ENCODE measurements around the gene SLC66A2. TPM values are rescaled to one million over a fixed set of nuclear protein-coding genes. Genes with fewer than 3 reads are reported as not detected.

Gene SLC66A2
- total and polyA plus RNA-seq, 10 of the 15 experiments (the other 5 are each of a cell fraction or from before 2014, with no cell fraction given) = 0.69 to 42.5 (median 14.8) TPM

- no peak for DNase-seq (ENCODE audit: low read depth, low spot score)
- no peak overlapping the region for H3K4me3 ChIP-seq
- no peak overlapping the region for H3K27ac ChIP-seq (ENCODE audit: control insufficient read depth, insufficient read depth)
- ChIA-PET SMC1A (ENCODE audit: uncharacterized antibody, unreplicated experiment) (no interaction called here), RAD21 (ENCODE audit: unreplicated experiment) (no interaction called here), POLR2A (no interaction called here), CTCF (no interaction called here)
- H3K4me2 ChIP-seq (ENCODE audit: control insufficient read depth, insufficient read depth) = no peak overlapping the region
- H3K36me3 ChIP-seq (ENCODE audit: control insufficient read depth in 2 of 2, insufficient read depth in 2 of 2, low read length in 1 of 2) = peaks cover 0 to 8% of the 10 kb centered on the region in 2 experiments; a peak in 3 of 4 replicates
- H2AFZ ChIP-seq (ENCODE audit: control insufficient read depth, low read depth, low read length) = no peak overlapping the region
- intact Hi-C loops (cut with micrococcal nuclease; ENCODE audit: unreplicated experiment) = no loop called here
- no peaks in the 10 kb centered on the region for H4K20me1 ChIP-seq (ENCODE audit: control insufficient read depth, insufficient read depth)
- no peaks in the 10 kb centered on the region for H3K27me3 ChIP-seq (replicated peaks in 1 of 2; ENCODE audit: control insufficient read depth in 2 of 2, insufficient read depth in 2 of 2, low read length in 1 of 2)
- FAIRE-seq = no peak
- BruUV-seq (replicated peaks) = no TSS peak
- no peaks in the 10 kb centered on the region for H3K79me2 ChIP-seq (ENCODE audit: control insufficient read depth, insufficient read depth, low read length)
- peaks cover 4% of the 10 kb centered on the region; the same call in 1 of the 3 replicates for H3K9me3 ChIP-seq (replicated peaks; ENCODE audit: control insufficient read depth, insufficient read depth, low read length)
- peaks cover 3% of the 10 kb centered on the region; the same call in 1 of the 2 replicates for H3K4me1 ChIP-seq (ENCODE audit: control insufficient read depth, insufficient read depth, low read length)
- in situ Hi-C loops (cut with MboI) = no loop called here
- H3K9ac ChIP-seq (ENCODE audit: control insufficient read depth, insufficient read depth, low read length) = no peak overlapping the region
- ATAC-seq = no peak
- 99% methylated on average over 17 of the region's 20 CpGs for WGBS (ENCODE audit: insufficient coverage, insufficient replicate concordance, low lambda C conversion rate, missing lambda C conversion rate)
- no peak for TF ChIP-seq MXI1 (IDR thresholded peaks at IDR 0.05; ENCODE audit: low read depth, low read length)
- no peak for TF ChIP-seq KDM1A (IDR thresholded peaks at IDR 0.05; ENCODE audit: borderline replicate concordance)
- TF ChIP-seq CHD4 (IDR thresholded peaks at IDR 0.05) = no peak
- no peak for TF ChIP-seq IRF4 (IDR thresholded peaks at IDR 0.05; ENCODE audit: low read depth, low read length)
- no peak for TF ChIP-seq MYC (IDR thresholded peaks at IDR 0.05; ENCODE audit: insufficient read depth, insufficient read length, insufficient replicate concordance, low read length, severe bottlenecking)
- TF ChIP-seq E2F4 (IDR thresholded peaks at IDR 0.05; ENCODE audit: low read depth, low read length) = no peak
- TF ChIP-seq SPI1 (IDR thresholded peaks at IDR 0.05; ENCODE audit: borderline replicate concordance, insufficient read depth, low read depth, low read length) = no peak
- no peak for TF ChIP-seq TCF12 (IDR thresholded peaks at IDR 0.05; ENCODE audit: low read depth, low read length)
- TF ChIP-seq CUX1 (IDR thresholded peaks at IDR 0.05; ENCODE audit: insufficient replicate concordance, low read depth, low read length) = no peak
- TF ChIP-seq E2F8 (IDR thresholded peaks at IDR 0.05; ENCODE audit: low read depth, partially characterized antibody) = no peak
- TF ChIP-seq ZNF592 (IDR thresholded peaks at IDR 0.05) = no peak
Observed at GRCh38 chr18:79902640-79903039, 48.8 kb downstream of the SLC66A2 start.

Measured in GM12878 (cell line).